Stimulated activated CD8-positive, alpha-beta memory T cell treated with anti-CD3 and anti-CD28 coated beads, Interleukin-7, amount 100 ng/mL, for 24 hours (primary cell): ENCODE measurements around the gene FOCAD.

Experiments used
- DNase-seq: peaks from one replicate; pipeline ENCODE4 v3.0.0-alpha.2; 2020; ENCODE audit warnings: low read depth

The FOCAD gene

DNA sequence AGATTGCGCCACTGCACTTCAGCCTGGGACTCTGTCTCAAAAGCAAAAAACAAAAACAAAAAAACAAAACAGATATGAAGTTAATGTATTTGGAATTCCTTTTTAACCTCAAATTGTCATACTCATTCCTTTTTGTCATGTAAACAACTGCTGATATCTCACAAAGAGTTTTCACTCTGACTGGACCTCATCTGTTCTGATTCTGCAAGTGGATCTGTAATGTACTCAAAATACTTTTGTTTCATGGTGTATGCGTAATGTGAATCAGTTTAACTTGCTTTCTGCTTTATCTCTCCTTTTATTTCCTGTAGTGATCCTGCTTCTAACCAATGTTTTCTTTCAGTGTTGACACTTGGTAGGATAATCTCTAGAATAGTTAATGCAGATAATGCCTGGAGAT, 106.7 kb downstream of the FOCAD start:
- no peak for DNase-seq

- DNase-seq: no peak
Observed at GRCh38 chr9:20791682-20792081, 107.6 kb downstream of the FOCAD start.

- DNase-seq: no peak
Observed at GRCh38 chr9:20804489-20805250, 120.6 kb downstream of the FOCAD start.

DNA sequence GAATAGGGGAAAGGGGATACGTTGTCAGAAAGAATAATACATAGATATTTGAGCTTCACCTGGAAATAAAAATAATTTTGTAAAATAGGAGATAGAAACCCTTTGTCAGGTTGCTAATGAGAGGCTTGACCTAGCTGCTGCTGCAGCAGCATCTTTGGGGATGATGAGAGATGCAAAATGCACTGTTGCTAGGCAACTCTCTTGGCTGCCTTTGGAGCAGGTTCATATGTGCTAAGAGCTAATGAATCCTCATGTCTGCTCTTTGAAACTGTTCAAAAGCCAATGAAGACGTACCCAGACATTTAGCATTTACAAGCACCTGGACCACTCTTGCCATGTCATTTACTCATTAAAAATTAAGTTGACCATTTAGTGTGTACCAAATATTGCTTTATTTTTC, 121.7 kb downstream of the FOCAD start:
- no peak for DNase-seq

DNA sequence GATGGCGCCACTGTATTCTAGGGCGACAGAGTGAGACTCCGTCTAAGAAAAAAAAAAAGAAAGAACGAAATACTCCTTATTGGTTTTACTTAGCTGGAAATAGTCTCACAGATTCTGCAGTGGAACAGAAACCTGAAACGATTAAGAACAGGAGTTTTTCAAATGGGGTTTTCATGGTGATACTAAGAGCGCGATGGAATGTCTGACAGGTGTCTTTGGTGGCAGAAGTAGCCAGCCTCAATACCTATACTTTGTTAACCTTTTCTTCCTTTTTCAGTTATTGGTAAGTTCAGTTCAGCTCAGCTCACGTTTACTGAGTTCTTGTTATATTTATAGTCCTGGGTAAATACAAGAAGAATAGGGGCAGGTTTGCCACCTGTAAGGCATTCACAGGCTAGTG, 123.9 kb downstream of the FOCAD start:
- DNase-seq: no peak

DNA sequence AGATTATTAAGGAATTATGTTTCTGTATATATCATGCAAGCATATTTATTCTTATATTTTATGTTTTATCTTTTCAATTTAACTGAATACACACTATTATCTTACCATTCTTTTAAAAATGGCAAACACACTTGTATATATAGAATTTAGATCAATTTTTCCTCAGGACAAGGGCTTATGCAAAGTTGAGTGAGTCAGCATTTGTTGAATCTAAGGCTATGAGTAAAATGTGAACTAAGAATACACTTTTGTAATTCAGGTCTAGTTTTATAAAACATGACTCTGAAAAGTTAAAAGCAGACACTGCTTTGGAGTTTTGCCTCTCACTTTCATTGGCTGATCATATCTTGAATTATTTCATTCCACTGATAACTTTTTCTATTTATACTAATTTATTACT, 127.8 kb downstream of the FOCAD start:
- no peak for DNase-seq

- DNase-seq: no peak
Observed at GRCh38 chr9:20815923-20816703, 132.1 kb downstream of the FOCAD start.

DNA sequence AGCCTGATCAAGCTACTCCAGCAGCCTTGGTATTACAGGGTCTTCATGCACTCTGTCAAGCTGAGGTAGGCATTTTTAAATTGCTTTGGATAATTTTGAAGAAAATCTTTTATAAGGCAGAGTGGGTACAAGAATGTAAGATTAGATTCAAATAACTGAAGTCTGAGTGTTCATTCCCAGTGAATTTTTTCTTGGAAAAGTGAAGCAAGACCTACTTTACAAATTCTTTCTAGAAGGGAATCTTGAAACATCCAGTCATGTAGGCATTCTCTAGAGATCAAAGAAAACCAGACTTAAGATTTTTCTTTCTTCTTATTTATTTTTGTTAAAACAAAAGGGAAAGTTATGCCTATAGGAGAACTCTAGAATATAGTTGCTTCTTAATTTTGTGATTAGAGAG, 139.0 kb downstream of the FOCAD start:
- no peak for DNase-seq

DNA sequence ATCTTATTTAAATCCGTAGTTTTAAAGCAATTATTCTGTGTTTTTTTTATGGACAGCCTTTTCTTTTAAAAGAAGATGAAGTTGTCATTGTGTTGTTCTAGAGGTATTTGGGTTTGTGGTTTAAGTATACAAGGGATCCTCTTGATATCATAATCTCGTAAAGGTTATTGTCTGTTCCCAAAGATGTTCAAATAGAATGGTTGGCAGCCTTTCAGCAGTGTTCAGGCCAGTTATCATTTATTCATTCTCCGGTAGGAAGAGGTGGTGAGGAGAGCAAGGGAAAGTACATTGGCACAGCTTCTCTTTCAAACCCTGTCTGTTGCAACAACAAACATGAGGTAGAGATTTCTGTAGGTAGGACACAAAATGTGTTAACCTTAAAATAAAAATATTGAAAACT, 147.0 kb downstream of the FOCAD start:
- DNase-seq: no peak

GRCh38 chr9:20832775-20833174, 148.7 kb downstream of the FOCAD start:
- DNase-seq: no peak

- DNase-seq: no peak
Observed at GRCh38 chr9:20835377-20836286, 151.6 kb downstream of the FOCAD start.

GRCh38 chr9:20837166-20837565, 153.1 kb downstream of the FOCAD start:
- no peak for DNase-seq

DNA sequence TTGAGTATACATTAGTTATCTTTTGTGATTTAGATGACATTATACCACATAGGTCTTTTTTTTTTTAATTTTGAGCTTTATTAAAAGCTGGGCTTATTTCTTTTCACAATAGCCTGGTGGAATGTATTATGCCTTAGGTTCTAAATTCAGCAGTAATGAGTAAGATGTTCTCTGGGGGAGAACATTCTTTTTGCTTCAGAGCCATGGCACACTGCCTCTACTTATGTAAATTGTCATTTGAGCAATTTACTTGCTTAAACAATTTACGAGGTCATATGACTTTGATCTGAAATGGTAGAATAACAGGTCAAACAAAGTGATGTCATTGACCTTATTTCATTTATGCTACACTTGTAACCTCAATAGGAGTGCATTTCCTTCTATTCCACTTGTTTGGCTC, 154.2 kb downstream of the FOCAD start:
- DNase-seq: no peak

DNA sequence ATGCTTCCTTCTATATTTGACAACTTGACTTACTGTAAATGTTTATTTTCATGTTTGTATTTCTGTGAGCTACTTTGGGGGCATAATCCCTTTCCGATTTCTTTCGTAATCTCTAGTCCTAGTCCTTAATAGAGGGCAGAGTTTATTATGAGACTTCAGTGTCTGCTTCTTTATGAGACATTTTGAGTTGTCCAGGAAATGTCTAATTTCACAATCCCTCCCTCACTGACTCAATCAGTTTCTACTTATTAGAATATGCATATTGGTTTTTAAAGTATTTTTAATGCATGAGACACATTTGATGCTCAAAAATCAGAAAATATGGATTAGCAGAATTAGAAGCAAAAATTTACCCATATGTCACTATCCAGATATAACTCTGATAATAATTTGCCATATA, 160.9 kb downstream of the FOCAD start:
- no peak for DNase-seq

- DNase-seq: no peak
Observed at GRCh38 chr9:20848490-20848889, 164.4 kb downstream of the FOCAD start.

- no peak for DNase-seq
Observed at GRCh38 chr9:20853866-20854265, 169.8 kb downstream of the FOCAD start.

GRCh38 chr9:20854444-20854843, 170.4 kb downstream of the FOCAD start:
- no peak for DNase-seq

GRCh38 chr9:20863945-20864344, 179.9 kb downstream of the FOCAD start:
- no peak for DNase-seq

DNA sequence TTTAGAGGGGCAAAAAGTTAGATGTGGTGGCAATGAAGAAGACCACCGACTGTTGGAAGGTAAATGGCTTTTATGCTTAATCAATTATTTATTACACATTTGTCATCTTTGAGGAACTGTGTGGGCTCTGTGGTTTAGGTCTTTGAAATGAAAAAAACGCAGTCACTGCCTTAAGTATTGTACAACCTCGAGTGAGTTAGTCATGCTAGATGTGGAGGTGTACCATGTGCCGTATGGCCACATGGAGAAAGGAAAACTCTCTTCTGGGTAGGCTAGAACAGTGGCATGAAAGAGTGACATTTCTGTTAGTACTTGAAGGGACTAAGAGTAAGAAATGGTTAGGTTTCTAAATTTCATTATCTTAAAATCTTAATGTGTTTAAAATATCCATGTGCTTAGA, 181.3 kb downstream of the FOCAD start:
- no peak for DNase-seq

- DNase-seq: no peak
Observed at GRCh38 chr9:20870115-20870514, 186.1 kb downstream of the FOCAD start.

DNA sequence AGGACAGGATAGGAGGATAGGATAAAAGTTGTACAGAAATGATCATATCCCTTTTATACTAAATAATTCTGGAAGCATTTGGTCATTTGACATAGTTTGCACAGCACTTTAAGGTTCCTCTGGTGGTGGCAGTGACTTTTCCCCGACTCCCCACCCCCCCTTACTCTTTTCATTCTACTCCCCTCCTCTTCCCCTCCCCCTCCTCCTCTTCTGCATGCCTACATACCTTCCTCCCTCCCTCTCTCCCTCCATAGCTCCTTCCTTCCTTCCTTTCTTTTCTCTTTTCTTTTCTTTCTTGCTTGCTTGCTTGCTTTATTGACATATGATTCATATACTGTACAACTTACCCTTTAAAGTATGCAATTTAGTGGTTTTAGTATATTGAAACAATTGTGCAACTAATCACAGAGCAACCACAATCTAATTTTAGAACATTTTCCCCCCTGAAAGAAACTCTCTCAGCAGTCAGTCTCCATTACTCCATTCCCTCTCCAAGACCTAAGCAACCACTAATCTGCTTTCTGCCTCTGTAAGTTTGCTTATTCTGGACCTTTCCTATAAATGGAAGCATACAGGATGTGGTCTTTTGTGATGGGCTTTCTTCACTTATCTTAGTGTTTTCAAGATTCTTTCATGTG, 188.4 kb downstream of the FOCAD start:
- no peak for DNase-seq

- no peak for DNase-seq
Observed at GRCh38 chr9:20873240-20873865, 189.3 kb downstream of the FOCAD start.
